ENCODE results near the gene HNF4A. TPM values are rescaled to one million over a fixed set of nuclear protein-coding genes. Genes with fewer than 3 reads are reported as not detected.

HNF4A gene
- total and polyA plus RNA-seq, 2 of the 13 experiments (the other 11 are each of a cell fraction or from before 2014, with no cell fraction given) = 80.9 to 169 TPM

- TF ChIP-seq, protein P1, sequence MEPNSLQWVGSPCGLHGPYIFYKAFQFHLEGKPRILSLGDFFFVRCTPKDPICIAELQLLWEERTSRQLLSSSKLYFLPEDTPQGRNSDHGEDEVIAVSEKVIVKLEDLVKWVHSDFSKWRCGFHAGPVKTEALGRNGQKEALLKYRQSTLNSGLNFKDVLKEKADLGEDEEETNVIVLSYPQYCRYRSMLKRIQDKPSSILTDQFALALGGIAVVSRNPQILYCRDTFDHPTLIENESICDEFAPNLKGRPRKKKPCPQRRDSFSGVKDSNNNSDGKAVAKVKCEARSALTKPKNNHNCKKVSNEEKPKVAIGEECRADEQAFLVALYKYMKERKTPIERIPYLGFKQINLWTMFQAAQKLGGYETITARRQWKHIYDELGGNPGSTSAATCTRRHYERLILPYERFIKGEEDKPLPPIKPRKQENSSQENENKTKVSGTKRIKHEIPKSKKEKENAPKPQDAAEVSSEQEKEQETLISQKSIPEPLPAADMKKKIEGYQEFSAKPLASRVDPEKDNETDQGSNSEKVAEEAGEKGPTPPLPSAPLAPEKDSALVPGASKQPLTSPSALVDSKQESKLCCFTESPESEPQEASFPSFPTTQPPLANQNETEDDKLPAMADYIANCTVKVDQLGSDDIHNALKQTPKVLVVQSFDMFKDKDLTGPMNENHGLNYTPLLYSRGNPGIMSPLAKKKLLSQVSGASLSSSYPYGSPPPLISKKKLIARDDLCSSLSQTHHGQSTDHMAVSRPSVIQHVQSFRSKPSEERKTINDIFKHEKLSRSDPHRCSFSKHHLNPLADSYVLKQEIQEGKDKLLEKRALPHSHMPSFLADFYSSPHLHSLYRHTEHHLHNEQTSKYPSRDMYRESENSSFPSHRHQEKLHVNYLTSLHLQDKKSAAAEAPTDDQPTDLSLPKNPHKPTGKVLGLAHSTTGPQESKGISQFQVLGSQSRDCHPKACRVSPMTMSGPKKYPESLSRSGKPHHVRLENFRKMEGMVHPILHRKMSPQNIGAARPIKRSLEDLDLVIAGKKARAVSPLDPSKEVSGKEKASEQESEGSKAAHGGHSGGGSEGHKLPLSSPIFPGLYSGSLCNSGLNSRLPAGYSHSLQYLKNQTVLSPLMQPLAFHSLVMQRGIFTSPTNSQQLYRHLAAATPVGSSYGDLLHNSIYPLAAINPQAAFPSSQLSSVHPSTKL (CRISPR knock-in tag; IDR thresholded peaks at IDR 0.05) = 0 out of 2 replicates have a peak, but pooled peaks have one; percentile 35
- TF ChIP-seq ZNF124 (CRISPR knock-in tag; IDR thresholded peaks at IDR 0.05) (0 out of 2 replicates have a peak, but pooled peaks have one; percentile 7), HOXA3 (CRISPR knock-in tag; IDR thresholded peaks at IDR 0.05) (0 out of 2 replicates have a peak, but pooled peaks have one; percentile 6), SKI (IDR thresholded peaks at IDR 0.05; ENCODE audit: partially characterized antibody) (no peak), SRSF1 (optimal IDR thresholded peaks at IDR 0.05; ENCODE audit: low read depth, low read length) (peak; percentile 8), ZNF772 (CRISPR knock-in tag; IDR thresholded peaks at IDR 0.05) (peak; percentile 63; the same call in 1 of the 2 replicates), SUZ12 (IDR thresholded peaks at IDR 0.05; ENCODE audit: low read depth, low read length) (no peak), POLR2AphosphoS5 (IDR thresholded peaks at IDR 0.05; ENCODE audit: low read depth, low read length) (peak; percentile 67), ZNF143 (CRISPR knock-in tag; IDR thresholded peaks at IDR 0.05) (peak; percentile 21; the same call in 1 of the 2 replicates), ZMYM2 (CRISPR knock-in tag; IDR thresholded peaks at IDR 0.05) (peak; percentile 33; the same call in 1 of the 2 replicates), MEIS2 (CRISPR knock-in tag; IDR thresholded peaks at IDR 0.05) (0 out of 2 replicates have a peak, but pooled peaks have one; percentile 49), CEBPB (IDR thresholded peaks at IDR 0.05; ENCODE audit: borderline replicate concordance, low read depth, low read length) (no peak), ARNT2 (CRISPR knock-in tag; IDR thresholded peaks at IDR 0.05; ENCODE audit: low read depth) (peak; percentile 27)
- TF ChIP-seq, protein P2, sequence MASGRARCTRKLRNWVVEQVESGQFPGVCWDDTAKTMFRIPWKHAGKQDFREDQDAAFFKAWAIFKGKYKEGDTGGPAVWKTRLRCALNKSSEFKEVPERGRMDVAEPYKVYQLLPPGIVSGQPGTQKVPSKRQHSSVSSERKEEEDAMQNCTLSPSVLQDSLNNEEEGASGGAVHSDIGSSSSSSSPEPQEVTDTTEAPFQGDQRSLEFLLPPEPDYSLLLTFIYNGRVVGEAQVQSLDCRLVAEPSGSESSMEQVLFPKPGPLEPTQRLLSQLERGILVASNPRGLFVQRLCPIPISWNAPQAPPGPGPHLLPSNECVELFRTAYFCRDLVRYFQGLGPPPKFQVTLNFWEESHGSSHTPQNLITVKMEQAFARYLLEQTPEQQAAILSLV (CRISPR knock-in tag; IDR thresholded peaks at IDR 0.05; ENCODE audit: borderline replicate concordance) = no peak
- TF ChIP-seq, protein P3, sequence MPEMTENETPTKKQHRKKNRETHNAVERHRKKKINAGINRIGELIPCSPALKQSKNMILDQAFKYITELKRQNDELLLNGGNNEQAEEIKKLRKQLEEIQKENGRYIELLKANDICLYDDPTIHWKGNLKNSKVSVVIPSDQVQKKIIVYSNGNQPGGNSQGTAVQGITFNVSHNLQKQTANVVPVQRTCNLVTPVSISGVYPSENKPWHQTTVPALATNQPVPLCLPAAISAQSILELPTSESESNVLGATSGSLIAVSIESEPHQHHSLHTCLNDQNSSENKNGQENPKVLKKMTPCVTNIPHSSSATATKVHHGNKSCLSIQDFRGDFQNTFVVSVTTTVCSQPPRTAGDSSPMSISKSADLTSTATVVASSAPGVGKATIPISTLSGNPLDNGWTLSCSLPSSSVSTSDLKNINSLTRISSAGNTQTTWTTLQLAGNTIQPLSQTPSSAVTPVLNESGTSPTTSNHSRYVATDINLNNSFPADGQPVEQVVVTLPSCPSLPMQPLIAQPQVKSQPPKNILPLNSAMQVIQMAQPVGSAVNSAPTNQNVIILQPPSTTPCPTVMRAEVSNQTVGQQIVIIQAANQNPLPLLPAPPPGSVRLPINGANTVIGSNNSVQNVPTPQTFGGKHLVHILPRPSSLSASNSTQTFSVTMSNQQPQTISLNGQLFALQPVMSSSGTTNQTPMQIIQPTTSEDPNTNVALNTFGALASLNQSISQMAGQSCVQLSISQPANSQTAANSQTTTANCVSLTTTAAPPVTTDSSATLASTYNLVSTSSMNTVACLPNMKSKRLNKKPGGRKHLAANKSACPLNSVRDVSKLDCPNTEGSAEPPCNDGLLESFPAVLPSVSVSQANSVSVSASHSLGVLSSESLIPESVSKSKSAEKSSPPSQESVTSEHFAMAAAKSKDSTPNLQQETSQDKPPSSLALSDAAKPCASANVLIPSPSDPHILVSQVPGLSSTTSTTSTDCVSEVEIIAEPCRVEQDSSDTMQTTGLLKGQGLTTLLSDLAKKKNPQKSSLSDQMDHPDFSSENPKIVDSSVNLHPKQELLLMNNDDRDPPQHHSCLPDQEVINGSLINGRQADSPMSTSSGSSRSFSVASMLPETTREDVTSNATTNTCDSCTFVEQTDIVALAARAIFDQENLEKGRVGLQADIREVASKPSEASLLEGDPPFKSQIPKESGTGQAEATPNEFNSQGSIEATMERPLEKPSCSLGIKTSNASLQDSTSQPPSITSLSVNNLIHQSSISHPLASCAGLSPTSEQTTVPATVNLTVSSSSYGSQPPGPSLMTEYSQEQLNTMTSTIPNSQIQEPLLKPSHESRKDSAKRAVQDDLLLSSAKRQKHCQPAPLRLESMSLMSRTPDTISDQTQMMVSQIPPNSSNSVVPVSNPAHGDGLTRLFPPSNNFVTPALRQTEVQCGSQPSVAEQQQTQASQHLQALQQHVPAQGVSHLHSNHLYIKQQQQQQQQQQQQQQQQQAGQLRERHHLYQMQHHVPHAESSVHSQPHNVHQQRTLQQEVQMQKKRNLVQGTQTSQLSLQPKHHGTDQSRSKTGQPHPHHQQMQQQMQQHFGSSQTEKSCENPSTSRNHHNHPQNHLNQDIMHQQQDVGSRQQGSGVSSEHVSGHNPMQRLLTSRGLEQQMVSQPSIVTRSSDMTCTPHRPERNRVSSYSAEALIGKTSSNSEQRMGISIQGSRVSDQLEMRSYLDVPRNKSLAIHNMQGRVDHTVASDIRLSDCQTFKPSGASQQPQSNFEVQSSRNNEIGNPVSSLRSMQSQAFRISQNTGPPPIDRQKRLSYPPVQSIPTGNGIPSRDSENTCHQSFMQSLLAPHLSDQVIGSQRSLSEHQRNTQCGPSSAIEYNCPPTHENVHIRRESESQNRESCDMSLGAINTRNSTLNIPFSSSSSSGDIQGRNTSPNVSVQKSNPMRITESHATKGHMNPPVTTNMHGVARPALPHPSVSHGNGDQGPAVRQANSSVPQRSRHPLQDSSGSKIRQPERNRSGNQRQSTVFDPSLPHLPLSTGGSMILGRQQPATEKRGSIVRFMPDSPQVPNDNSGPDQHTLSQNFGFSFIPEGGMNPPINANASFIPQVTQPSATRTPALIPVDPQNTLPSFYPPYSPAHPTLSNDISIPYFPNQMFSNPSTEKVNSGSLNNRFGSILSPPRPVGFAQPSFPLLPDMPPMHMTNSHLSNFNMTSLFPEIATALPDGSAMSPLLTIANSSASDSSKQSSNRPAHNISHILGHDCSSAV (CRISPR knock-in tag; IDR thresholded peaks at IDR 0.05; ENCODE audit: borderline replicate concordance) = 0 out of 2 replicates have a peak, but pooled peaks have one; percentile 25
Measured at GRCh38 chr20:44395461-44396340, 40.2 kb downstream of the HNF4A start (continued).
